Right renal pelvis (tissue), 4 donors: Measurements from ENCODE around the gene SFXN5. TPM values are rescaled to one million over a fixed set of nuclear protein-coding genes. Genes with fewer than 3 reads are reported as not detected.

Experiments
- DNase-seq, 4 donors: peaks; one replicate each; pipeline ENCODE4 v3.0.0-alpha.2; 2013; ENCODE audit warnings: low read depth in 4 of 4, low spot score in 3 of 4, missing footprints in 1 of 4
- polyA plus RNA-seq, 4 donors: library from polyadenylated mRNA; unstranded; fragments of 120-200 nt; gene quantifications; one replicate each; pipeline ENCODE4 v1.2.1, GENCODE V29; 2013; ENCODE audit not compliant: insufficient read length in 4 of 4

SFXN5 gene
- polyA plus RNA-seq, 4 donors, result 25.9 to 32.6 (median 26.9) TPM

DNA sequence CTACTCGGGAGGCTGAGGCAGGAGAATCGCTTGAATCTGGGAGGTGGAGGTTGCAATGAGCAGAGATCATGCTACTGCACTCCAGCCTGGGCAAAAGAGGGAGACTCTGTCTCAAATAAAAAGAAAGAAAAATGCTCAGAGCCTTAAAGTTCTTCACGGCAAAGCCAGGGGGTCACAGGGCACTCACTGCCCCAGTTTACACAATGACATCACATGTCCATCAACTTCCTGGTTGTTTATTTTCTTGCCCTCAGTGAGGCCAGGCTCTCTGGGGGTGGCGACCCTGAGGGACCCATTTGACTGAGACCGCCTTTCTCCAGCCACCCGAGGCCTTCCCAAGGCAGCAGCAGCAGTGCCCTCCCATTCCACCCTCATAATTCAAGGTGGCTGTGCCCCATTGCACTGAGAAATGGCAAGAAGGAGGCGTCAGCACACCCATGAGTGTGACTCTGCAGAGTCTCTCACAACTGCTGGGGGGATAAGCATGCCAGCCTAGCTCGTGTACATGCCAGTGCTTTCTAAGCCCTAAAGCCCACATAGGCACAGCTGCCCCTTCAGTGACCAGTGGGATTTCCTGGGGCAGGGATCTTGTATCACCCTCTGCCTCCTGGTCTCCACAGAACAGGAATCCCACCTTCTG, 50.0 kb downstream of the SFXN5 start:
- peak in 1 of 4 donors; percentile 16 for DNase-seq

DNA sequence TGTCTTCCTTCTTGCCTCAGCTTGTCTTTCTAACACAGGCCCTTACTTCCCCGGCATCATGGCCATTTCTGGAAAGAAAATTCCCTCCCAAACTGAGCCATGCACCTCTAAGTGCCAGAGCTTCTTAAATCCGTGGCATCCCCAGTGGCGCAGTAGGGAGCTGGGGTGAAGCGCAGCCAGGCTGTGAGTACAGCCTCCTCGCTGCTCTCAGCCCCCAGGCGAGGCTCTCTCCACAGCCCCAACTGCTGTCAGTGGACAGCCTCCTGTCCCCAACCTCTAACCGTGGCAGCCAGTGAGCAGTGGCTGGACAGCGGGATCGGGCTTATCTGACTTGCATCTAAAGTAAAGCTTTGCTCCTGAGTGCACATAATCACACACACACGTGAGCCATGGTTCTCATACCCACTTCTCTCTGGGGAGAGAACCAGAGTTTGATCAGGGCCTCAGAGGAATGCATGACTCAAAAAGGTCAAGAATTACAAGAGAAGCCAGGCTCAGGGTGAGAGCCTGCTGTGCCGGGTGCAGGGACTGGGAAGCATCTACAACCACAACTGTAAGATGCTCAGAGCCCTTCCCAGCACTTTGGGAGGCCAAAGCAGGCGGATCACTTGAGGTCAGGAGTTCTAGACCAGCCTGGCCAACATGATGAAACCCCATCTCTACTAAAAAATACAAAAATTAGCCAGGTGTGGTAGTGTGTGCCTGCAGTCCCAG, 50.7 kb downstream of the SFXN5 start:
- no peak for DNase-seq

DNA sequence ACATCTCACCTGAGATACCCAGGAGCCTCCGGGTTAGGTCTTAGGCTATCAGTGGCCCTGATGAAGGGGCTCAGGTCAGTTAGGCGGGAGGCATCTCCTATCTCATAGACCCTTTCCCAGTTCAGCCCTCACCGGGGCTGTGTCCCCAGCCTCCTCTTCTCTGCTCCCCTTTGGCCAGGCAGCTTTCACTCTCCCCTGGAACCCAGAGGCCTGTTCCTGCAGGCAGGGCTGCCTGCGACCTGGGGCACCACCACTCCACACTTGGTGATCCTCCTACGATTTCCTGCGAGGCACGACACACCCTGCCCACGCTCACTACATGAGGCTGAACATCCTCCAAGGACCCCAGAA, 51.2 kb downstream of the SFXN5 start:
- no peak for DNase-seq

DNA sequence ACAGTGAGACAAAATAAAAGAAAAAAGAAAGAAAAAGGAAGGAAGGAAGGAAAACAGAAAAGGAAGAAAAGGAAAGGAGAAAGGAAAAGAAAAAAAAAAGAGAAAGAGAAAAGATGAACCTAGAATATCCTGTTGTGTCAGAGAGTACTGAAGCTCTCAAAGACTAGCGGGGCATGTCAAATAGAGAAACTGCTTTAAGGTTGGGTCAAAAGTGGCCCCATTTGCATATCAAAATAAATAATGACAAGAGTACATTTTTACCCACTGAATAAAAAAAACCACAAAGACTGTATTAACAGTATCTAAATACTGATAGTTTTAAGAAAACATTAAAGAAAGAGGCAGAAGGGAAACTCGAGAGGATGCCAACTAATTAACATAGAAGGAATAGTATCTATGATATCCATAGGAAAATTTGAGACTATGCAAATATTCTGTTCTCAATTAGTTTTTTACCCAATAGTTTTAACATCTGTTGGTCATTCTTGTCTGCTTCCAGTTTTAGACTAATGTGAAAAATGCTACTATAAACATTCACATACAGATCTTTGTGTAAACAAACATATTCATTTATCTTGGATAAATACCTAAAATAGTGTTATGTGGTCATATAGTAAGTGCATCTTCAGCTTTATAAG, 53.2 kb downstream of the SFXN5 start:
- no peak for DNase-seq

DNA sequence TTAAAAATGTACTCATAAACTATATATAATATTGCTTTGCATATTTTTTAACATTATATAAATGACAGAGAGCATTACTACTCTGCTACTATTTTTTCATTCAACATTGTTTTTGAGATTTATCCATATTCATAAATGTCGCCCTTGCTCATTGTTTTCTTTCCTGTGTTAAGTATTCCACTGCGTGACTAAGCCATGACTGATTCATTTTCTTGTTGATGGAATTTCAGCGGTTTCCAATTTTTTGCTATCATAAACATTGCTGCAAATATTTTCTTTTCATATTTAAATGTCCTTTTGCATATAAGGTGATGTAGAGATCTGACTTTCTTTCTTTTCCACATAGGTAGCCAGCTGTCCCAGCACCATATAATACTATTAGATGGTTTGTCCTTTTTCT, 57.6 kb downstream of the SFXN5 start:
- no peak for DNase-seq

DNA sequence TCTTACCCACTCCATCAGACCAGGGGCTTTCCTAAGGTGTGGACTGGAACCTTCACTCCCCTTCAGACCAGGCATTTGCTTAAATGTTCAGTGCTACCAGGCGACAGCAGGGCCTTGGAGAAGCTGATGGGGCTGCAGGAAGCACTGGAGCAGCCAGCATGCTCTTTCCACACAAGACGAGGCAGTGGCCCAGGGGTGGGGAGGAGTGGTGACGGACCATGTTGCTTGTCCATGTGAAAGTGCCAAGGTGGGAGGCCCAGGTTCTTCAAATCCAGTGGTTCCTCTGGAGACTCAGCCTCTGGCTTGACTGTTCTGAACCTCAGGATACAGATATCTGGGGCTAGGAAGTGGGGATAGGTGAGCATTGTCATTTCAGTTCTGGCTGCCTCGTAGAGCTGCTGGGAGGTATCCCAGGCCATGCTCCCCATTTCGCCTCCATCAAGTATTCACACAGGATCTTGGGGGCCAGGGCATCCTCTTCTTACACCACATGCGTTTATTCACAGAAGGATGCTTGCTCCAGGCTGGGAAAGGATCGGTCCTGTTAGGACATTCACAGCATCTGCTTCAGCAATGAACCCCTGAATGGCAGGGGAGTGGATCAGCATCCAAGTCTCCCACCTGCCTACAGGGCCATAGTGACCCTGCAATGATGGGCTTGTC, 62.2 kb downstream of the SFXN5 start:
- no peak for DNase-seq

DNA sequence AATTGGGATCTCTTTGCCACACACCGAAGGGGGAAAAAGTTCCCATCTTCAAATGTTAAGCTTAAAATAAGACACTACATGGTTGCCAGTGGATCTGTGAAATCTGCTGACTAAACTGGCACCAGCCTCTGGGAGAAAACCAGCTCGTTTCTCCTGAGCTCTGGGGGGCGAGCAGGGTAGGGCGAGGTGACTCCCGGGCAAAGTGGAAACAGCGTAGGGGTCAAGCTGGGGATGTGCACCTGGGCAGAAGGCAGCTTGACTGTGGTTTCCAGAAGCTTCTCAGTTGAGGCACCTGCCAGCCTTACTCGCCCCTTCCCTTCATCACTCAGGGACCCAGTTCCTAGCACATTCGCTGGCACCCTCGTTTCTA, 62.8 kb downstream of the SFXN5 start:
- no peak for DNase-seq

DNA sequence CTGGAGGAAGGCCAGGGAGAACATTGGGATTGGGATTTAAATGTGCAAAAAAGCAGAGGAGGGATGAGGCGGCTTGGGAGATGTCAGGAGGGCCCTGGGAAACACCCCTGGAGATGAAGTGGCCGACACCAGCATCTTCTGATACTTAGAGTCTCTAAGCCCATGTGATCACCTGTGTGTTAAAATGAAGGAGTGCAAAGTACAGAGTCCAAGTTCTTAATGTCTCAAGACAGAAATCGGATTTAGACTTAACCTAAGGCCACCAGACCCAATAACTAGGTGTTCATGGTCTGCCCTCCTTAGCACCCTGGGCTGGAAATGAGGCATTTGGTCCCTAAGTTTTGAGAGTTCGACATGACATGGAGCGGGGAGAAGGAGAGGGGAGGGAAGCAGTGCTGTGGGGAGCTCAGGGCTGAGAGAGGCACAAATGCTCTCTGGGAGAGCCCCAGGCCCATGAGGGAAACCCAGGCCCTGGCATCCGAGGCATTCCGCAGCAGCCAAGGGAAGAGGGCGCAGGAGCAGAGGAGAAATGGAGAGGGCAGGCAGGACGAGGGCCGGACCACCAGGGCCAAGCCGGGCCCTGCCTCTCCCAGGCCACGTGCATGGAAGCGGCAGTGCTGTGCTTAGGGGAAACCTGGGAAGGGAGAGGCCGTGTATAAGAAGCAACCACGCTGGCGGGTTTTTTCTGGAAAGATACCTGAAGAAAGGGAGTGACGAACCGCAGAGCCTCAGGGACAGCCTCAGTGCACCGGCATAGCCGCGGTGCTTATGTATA, 63.3 kb downstream of the SFXN5 start:
- no peak for DNase-seq

DNA sequence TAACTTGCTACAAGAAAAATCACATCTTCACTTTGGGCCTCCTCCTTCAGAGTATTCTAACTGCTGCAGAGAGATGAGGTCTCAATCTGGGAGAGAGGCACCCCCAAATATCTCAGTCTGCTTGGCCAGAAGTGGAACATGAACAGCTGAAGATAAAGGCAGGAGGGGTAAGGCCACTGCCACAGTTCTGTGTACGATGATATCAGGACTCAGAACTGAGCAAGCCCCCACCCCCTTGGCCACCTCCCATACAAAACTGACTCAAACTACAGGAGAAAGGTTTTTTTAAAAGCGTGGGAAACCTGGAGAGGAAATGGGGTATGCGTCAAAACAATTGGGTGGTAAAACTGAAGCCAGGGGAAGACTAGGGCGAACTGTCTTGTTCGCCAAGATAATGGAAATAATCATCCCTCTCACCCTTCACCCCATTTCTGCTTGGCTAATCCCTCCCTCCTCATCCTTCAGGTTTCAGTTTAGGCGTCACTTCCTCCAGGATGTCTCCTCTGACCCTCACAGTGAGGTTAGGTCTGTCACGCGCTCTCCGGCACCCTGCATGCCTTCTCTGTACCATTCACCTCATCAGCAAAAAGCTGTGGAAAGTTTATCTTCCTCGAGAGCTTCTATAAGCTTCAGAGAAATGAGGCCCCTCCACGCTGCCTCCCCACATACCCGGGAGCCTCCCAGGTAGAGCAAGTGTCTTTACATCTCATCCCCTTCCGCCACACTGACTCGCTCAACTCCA, 64.4 kb downstream of the SFXN5 start:
- DNase-seq, result no peak

DNA sequence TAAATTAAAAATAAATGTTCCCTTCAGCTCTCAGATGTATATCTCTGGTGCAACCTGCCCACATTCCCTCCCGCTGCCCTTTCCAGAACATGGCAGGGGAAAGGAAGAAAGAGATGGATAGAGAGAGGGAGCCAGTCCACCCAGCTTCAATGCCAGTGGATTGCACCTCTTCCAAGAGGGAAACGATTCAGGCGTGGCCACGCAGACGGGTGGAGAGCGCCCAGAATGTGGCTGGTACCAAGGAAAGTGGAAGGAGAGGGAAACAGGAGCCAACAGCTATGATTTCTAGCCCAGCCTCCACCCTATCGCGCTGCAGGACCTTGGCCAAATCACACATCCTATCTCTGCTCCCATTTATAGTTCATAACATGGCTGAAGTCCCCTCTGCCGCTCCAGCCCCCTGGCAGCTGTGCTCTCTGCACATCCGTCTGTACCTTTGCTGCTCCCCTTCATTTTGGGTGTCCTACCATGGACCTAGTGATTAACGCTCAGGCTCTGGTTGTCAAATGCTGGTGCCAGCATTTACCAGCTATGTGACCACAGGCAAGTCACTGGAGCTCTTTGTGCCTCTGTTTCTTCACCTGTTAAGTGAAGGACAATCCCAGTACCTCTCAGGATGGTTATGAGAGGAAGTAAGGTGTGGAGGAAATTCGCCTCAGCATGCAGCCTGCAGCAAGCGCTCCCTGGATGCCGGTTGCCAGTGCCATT, 66.5 kb downstream of the SFXN5 start:
- no peak for DNase-seq

DNA sequence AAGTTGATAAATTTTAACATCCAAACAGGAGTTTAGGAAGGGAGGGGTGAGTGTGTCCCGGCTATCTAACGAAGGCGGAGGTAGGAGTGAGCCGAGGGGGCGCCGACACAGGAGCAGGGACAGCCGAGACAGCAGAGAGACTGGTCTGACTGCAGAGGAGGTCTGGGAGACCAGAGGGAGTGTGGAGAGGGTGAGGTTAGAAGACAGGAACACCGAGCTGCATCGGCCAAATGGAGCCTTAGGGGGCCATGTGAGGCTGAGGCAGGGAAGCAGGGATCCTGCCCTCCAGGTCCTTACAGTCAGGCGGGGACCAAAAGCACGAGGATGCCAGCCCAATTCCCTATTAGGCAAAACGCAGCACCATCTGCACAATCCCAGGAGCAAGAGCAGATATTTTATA, 67.0 kb downstream of the SFXN5 start:
- DNase-seq, result no peak

DNA sequence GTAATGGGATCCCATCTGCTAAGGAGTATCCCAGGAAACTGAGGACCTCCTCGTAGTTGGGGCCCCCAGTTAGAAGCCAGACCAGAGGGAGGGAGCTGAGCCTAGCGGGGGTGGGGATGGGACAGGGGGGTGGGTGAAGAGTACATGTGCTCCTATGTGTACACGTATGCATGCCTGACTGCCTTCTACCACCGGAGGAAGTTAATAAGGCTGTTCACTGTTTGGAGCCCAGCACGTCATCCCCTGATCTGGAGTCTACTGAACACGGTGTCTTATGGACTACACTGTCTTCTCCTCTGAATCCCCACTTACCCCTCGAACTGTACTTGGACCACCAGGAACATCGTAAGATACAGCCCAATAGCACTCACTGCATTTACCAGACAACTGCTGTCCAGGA, 68.5 kb downstream of the SFXN5 start:
- DNase-seq, result no peak

DNA sequence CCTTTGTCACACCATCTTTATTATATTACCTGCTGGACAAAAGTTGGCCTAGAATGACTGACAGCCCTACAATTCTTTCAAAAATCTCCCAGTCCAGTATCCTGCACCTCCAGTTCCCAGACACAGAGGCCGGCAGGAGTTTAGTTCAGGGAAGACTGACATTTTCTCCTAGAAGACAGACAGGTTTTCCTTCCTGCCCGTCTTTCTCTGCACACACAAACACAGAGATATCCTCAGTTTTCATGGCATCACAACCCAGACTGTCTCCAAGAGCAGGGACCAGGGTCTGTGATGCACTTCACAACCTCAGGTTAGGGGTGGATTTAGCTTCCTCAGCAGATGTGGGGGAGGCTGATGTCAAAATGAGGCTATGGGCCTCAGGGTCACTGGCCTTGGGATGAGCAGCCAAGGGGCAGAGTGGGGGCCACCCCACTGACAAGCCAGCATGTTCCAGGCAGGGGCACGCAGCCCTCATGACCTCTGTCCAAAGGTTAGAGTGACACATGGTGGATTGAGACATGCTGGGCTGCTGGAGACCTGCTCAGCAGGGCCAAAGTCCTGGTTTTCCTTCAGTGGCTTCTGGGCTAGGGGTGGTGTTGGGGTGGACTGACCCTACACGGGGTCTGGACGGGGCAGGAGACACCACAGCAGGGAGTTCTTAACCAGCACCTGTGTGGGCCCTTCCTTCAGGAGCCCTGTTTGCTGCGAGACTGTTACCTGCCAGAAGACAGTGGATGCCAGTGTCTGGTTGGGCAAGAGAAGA, 70.5 kb downstream of the SFXN5 start:
- DNase-seq, result no peak

DNA sequence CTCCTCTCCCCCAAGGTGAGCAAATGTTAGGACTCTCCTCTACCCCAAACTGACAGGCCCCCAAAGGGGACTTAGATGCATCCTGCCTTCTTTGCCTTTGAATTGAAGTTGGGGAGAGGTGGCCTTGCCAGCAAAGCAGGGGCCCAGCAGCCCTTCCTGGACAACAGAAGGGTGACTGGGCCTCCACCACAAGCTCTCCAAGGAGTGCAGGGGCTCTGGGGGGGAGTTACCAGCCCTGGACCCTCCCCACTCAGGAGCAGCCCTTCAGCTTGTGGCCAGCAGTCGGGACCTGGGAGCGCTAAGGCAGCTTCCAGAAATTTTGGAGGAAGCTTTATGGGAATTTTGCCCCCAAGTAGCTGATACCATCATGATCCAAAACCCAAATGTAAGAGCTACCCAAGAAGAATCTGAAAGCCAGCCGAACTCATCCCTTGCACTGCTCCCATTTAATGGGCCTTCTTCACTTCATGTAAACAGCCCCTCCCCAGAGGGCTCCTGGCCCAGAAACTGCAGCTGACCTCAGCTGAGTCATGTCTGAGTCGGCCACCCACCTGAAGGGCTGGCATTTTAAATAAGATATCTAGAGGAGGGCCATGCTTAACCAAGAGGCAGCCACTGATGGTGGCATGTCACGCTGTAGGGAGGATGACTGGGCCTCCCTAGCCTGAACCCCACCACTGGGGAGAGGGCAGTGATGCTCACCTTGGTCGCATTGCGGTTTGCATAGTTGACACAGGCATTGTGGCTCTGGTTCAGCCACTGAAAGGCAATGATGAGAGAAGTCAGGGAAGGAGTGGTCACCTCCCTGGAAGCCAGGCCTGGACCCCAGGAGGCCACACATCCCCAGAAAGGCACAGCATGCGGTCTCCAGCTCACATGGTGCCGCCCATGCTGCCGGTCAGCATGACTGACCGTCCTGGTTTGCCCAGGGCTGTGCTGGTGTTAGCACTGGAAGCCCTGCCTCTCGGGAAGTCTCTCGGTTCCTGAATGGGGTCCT, 71.5 kb downstream of the SFXN5 start:
- DNase-seq, result no peak

DNA sequence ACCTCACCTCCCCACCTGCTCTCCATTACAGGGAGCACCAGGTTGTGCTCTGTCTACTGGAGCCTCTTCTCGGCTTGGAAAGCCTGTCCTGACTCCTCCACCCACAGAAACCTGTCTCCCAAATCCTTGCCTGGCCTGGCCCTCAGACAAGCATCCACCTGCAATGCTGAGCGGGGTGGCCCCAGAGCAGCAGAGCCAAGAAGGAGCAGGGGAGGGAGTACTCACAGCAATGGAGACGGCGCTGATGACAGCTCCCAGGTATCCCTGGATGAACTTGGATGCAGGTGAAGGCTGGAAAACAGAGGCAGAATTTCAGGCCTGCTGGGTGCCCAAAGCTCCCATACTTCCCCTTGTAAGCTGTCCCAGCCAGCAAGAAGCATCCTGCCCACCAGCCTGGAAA, 72.8 kb downstream of the SFXN5 start:
- no peak for DNase-seq

DNA sequence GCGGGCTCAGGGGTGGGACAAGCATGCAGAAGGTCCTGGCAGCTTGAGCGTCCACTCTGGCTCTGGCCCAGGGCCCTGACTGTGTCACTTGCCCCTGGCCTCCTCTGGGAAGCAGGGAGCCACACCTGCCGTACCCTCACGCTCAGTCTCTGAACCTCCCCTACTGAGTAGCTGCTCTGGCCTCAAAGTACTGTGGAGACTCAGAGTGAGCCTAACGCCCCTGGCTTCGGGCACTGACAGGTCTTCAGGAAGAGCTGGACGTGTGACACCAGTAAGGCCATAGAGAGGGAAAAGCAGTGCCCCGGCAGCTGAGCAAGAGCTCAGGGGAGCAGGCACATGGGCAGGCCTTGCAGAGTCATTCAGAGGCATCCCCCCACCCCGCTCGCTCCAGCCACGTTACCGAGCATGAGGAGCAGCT, 73.3 kb downstream of the SFXN5 start:
- no peak for DNase-seq

DNA sequence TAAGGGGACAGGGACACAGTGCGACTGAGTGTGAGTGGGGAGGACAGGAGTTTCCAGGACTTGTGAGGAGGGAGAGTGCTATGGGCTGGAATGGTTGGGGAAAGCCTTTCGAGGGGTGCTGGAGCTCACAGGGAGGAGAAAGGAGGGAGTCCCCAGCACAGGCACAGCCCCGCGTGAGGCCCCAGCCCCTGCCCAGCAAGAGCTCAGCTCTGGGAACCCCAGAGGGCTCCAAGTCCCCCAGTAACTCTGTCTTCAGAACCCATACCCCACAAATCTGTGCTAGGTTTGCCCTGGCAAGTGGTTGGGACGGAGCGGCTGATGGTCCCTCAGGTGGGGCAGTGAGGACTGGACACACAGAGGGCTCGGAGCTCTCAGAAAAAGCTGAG, 75.4 kb downstream of the SFXN5 start:
- DNase-seq, result no peak
